Body of pancreas (tissue), 4 donors: Measurements from ENCODE around the gene SPEM3.

Experiments
- CTCF ChIP-seq, 7 experiments: fragments of 450-650 bp in 4 of 7; fragments of 200-600 bp in 3 of 7; sonication (generic) in 3 of 7; IDR thresholded peaks; one replicate each; pipeline ENCODE4 v1.5.1; 2016 to 2019; ENCODE audit warnings: antibody characterized with exemption in 7 of 7
- POLR2A ChIP-seq, 3 donors: fragments of 450-650 bp; IDR thresholded peaks; one replicate each; pipeline ENCODE4 v1.6.1; 2016; ENCODE audit warnings: antibody characterized with exemption in 3 of 3, mild to moderate bottlenecking in 2 of 3

GRCh38 chr17:7425316-7425715, 3.3 kb upstream of the SPEM3 start, which contains the start of gene SPEM2:
- TF ChIP-seq CTCF (IDR thresholded peaks at IDR 0.05) (no peak), POLR2A (IDR thresholded peaks at IDR 0.05) (no peak)
